Eye (tissue), 1 donor: Measurements from ENCODE around the gene PLXNB3.
"Not testable (repeated sequence)": the region's sequence is repeated elsewhere in the genome, so short reads cannot be mapped to it uniquely, and the experiment has no call there.

Source experiments
- DNase-seq: peaks from one replicate; pipeline ENCODE4 v3.0.0-alpha.2; 2015

The PLXNB3 gene

GRCh38 chrX:153794897-153795816, 31.1 kb downstream of the PLXNB3 start:
- no peak for DNase-seq

GRCh38 chrX:153797415-153798015, 33.5 kb downstream of the PLXNB3 start:
- no peak for DNase-seq

- no peak for DNase-seq
Measured at GRCh38 chrX:153799326-153799725, 35.3 kb downstream of the PLXNB3 start.

GRCh38 chrX:153800177-153800722, 36.2 kb downstream of the PLXNB3 start:
- no peak for DNase-seq

GRCh38 chrX:153800746-153801145, 36.7 kb downstream of the PLXNB3 start:
- no peak for DNase-seq

GRCh38 chrX:153801669-153802068, 37.6 kb downstream of the PLXNB3 start:
- DNase-seq: no peak

- no peak for DNase-seq
Measured at GRCh38 chrX:153802513-153803045, 38.5 kb downstream of the PLXNB3 start.

GRCh38 chrX:153803211-153804099, 39.4 kb downstream of the PLXNB3 start:
- DNase-seq: no peak

- no peak for DNase-seq
Measured at GRCh38 chrX:153804100-153804595, 40.1 kb downstream of the PLXNB3 start.

GRCh38 chrX:153804621-153805020, 40.6 kb downstream of the PLXNB3 start:
- no peak for DNase-seq

GRCh38 chrX:153805436-153805835, 41.4 kb downstream of the PLXNB3 start:
- no peak for DNase-seq

- DNase-seq: no peak
Measured at GRCh38 chrX:153806999-153807575, 43.0 kb downstream of the PLXNB3 start.

- no peak for DNase-seq
Measured at GRCh38 chrX:153807976-153808375, 43.9 kb downstream of the PLXNB3 start.

GRCh38 chrX:153812220-153812619, 48.2 kb downstream of the PLXNB3 start:
- DNase-seq: peak; percentile 58

- no peak for DNase-seq
Measured at GRCh38 chrX:153813161-153813560, 49.1 kb downstream of the PLXNB3 start.

- DNase-seq: no peak
Measured at GRCh38 chrX:153814591-153815315, 50.7 kb downstream of the PLXNB3 start.

GRCh38 chrX:153816831-153817690, 53.0 kb downstream of the PLXNB3 start:
- DNase-seq: no peak

- not testable (repeated sequence) for DNase-seq
Measured at GRCh38 chrX:153818064-153818463, 54.0 kb downstream of the PLXNB3 start.

GRCh38 chrX:153818571-153819383, 54.7 kb downstream of the PLXNB3 start:
- peak; percentile 80 for DNase-seq
